IMR-90 (cell line): ENCODE results near the gene STYK1.

Source experiments
- CEBPB ChIP-seq: IDR thresholded peaks from 2 replicates; pipeline ENCODE4 v1.6.1; 2012; ENCODE audit warnings: low read depth, low read length, improper control_type of control experiment
- MAZ ChIP-seq: IDR thresholded peaks from 2 replicates; pipeline ENCODE4 v1.6.1; 2012; ENCODE audit warnings: low read depth, mild to moderate bottlenecking, low read length, improper control_type of control experiment, moderate library complexity, borderline replicate concordance
- NFE2L2 ChIP-seq: fragments of 150-350 bp; IDR thresholded peaks from 2 replicates; pipeline ENCODE4 v1.6.1; 2016; ENCODE audit warnings: low read depth, mild to moderate bottlenecking, low read length
- RFX5 ChIP-seq: IDR thresholded peaks from 2 replicates; pipeline ENCODE4 v1.8.0; 2012; ENCODE audit warnings: low read depth, mild to moderate bottlenecking, low read length, moderate library complexity
- TF ChIP-seq, protein P1 (sequence below): conservative IDR thresholded peaks from 2 replicates; pipeline ENCODE4 v1.5.1; 2012; ENCODE audit warnings: mild to moderate bottlenecking, low read depth, low read length, improper control_type of control experiment

DNA sequence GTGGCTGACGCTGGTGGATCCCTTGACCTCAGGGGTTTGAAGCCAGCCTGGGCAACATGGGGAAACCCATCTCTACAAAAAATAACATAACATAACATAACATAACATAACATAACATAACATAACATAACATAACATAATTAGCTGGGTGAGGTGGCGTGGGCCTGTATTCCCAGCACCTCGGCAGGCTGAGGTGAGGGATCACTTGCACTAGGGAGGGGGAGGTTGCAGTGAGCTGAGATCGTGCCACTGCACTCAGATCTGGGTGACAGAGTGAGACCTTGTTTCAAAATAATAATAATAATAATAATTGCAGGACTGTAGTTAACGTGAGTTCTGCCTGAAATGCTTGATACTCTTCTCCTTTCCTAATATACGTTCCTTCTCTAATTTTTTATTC is 61.7 kb downstream of the STYK1 start:
- TF ChIP-seq CEBPB, result no peak
- TF ChIP-seq, protein P1, sequence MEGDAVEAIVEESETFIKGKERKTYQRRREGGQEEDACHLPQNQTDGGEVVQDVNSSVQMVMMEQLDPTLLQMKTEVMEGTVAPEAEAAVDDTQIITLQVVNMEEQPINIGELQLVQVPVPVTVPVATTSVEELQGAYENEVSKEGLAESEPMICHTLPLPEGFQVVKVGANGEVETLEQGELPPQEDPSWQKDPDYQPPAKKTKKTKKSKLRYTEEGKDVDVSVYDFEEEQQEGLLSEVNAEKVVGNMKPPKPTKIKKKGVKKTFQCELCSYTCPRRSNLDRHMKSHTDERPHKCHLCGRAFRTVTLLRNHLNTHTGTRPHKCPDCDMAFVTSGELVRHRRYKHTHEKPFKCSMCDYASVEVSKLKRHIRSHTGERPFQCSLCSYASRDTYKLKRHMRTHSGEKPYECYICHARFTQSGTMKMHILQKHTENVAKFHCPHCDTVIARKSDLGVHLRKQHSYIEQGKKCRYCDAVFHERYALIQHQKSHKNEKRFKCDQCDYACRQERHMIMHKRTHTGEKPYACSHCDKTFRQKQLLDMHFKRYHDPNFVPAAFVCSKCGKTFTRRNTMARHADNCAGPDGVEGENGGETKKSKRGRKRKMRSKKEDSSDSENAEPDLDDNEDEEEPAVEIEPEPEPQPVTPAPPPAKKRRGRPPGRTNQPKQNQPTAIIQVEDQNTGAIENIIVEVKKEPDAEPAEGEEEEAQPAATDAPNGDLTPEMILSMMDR, result no peak
- no peak for TF ChIP-seq MAZ
- no peak for TF ChIP-seq NFE2L2
- no peak for TF ChIP-seq RFX5
